GM21576 (cell line): Measurements from ENCODE around the gene GRHL1.
"Not testable (repeated sequence)": the region's sequence is repeated elsewhere in the genome, so short reads cannot be mapped to it uniquely, and the experiment has no call there.

Source experiments
- ATAC-seq: cut with Tn5 transposase; IDR thresholded peaks from one replicate; pipeline ENCODE4 v1.9.1; 2021; ENCODE audit warnings: mild to moderate bottlenecking, moderate library complexity; ENCODE audit not compliant: unreplicated experiment

GRHL1 gene

GRCh38 chr2:10007921-10008808 is 56.7 kb downstream of the GRHL1 start:
- no peak for ATAC-seq

- no peak for ATAC-seq
These were observed 57.3 kb downstream of the GRHL1 start for GRCh38 chr2:10008809-10009176.

GRCh38 chr2:10009271-10009810 is 57.8 kb downstream of the GRHL1 start:
- ATAC-seq: no peak

GRCh38 chr2:10009811-10010781 is 58.6 kb downstream of the GRHL1 start:
- ATAC-seq: no peak

- not testable (repeated sequence) for ATAC-seq
These were observed 59.5 kb downstream of the GRHL1 start for GRCh38 chr2:10010861-10011605.

- ATAC-seq: not testable (repeated sequence)
These were observed 60.3 kb downstream of the GRHL1 start for GRCh38 chr2:10011606-10012325.

- not testable (repeated sequence) for ATAC-seq
These were observed 61.0 kb downstream of the GRHL1 start for GRCh38 chr2:10012366-10012962.

GRCh38 chr2:10012963-10013461 is 61.5 kb downstream of the GRHL1 start:
- no peak for ATAC-seq

GRCh38 chr2:10013651-10014417 is 62.3 kb downstream of the GRHL1 start:
- ATAC-seq: not testable (repeated sequence)

- no peak for ATAC-seq
These were observed 63.1 kb downstream of the GRHL1 start for GRCh38 chr2:10014418-10015190.

- not testable (repeated sequence) for ATAC-seq
These were observed 64.0 kb downstream of the GRHL1 start for GRCh38 chr2:10015376-10015989.

GRCh38 chr2:10016001-10016801 is 64.7 kb downstream of the GRHL1 start:
- no peak for ATAC-seq

- no peak for ATAC-seq
These were observed 65.3 kb downstream of the GRHL1 start for GRCh38 chr2:10016802-10017258.

- ATAC-seq: no peak
These were observed 65.9 kb downstream of the GRHL1 start for GRCh38 chr2:10017313-10017941.

- no peak for ATAC-seq
These were observed 67.7 kb downstream of the GRHL1 start for GRCh38 chr2:10019174-10019573.
